Pancreas (tissue), 10 donors: Measurements from ENCODE around the gene PSRC1. TPM values are rescaled to one million over a fixed set of nuclear protein-coding genes. Genes with fewer than 3 reads are reported as not detected.

Source experiments
- ATAC-seq, 4 donors: fragments of 200-7000 bp; cut with Tn5 transposase; one replicate each; pipeline versions ENCODE4 v1.8.0 to v1.9.1; 2020; ENCODE audit warnings: mild to moderate bottlenecking in 4 of 4, moderate library complexity in 4 of 4
- DNase-seq, 6 donors: peaks; one replicate each; pipeline ENCODE4 v3.0.0-alpha.2; 2020
- FAIRE-seq: peaks from 2 replicates; lab custom pipeline; 2012; peaks lifted over from hg19 to GRCh38; lab: Jason Lieb, UNC
- H3K27ac ChIP-seq, 4 donors: fragments of 200-600 bp; sonication (generic); 1 replicate in 3 of 4; 2 replicates in 1 of 4; pipeline versions ENCODE4 v1.5.0 to v1.8.0; 2020
- H3K27me3 ChIP-seq, 4 donors: fragments of 200-600 bp; one replicate each; pipeline ENCODE4 v1.8.0; 2021
- H3K36me3 ChIP-seq, 3 donors: fragments of 200-600 bp; sonication (generic) in 1 of 3; one replicate each; pipeline versions ENCODE4 v1.5.0 to v1.8.0; 2020 to 2021
- H3K4me1 ChIP-seq, 3 donors: fragments of 200-600 bp; one replicate each; pipeline ENCODE4 v1.8.0; 2021
- H3K4me3 ChIP-seq, 4 donors: fragments of 200-600 bp; sonication (generic) in 2 of 4; one replicate each; pipeline versions ENCODE4 v1.5.0 to v1.8.0; 2020 to 2021
- H3K9me3 ChIP-seq, 4 donors: fragments of 200-600 bp; one replicate each; pipeline ENCODE4 v1.8.0; 2021
- WGBS, 2 donors: extraction: QIAGEN DNeasy Blood & Tissue Kit; methylation state at CpG; one replicate each; pipeline ENCODE4 v1.1.7; 2013; 5-methylcytosine and 5-hydroxymethylcytosine counted together
- intact Hi-C, 3 donors: fragments of 100-400 bp; cut with DNase I; formaldehyde crosslinking; loops; one replicate each; pipeline versions ENCODE4 v1.11.1 to v1.14.2; 2022
- polyA plus RNA-seq, 2 donors: library from polyadenylated mRNA; stranded (reverse); fragments of 200-250 nt; gene quantifications; one replicate each; pipeline ENCODE4 v1.2.3, GENCODE V29; 2013
- total RNA-seq, 6 donors: library from RNA; stranded (reverse); fragmentation: NEBNext Ultra II Directional in 4 of 6; extraction: Animal tissue kit (Norgen Biotek cat#: 25700) in 4 of 6; gene quantifications; one replicate each; pipeline versions ENCODE4 v1.2.1 to v1.2.4, GENCODE V29; 2021 to 2023
- TF ChIP-seq, protein P1 (sequence below), 4 donors: fragments of 200-600 bp; sonication (generic) in 3 of 4; IDR thresholded peaks; one replicate each; pipeline versions ENCODE4 v1.5.0 to v1.8.0; 2021; ENCODE audit warnings: antibody characterized with exemption in 4 of 4
- donor health status: healthy with polysubstance abuse.
- donor health status: DM: no; HTN: no; CAD: no; lungs with moderate emphysema.
- donor health status: DM: no; HTN: no; CAD: no.
- donor health status: control.
- donor health status: control.
- donor health status: Bipolar disorder and iron deficiency.
- donor health status: DM: yes; HTN: yes; CAD: no.
- donor health status: DM: no; HTN: no; CAD: no.
- donor health status: DM: no; HTN: no; CAD: no.
- donor health status: DM: yes; HTN: yes; CAD: no.

PSRC1 gene
- total and polyA plus RNA-seq, 8 donors = 0.08 to 5.4 (median 0.91) TPM

DNA sequence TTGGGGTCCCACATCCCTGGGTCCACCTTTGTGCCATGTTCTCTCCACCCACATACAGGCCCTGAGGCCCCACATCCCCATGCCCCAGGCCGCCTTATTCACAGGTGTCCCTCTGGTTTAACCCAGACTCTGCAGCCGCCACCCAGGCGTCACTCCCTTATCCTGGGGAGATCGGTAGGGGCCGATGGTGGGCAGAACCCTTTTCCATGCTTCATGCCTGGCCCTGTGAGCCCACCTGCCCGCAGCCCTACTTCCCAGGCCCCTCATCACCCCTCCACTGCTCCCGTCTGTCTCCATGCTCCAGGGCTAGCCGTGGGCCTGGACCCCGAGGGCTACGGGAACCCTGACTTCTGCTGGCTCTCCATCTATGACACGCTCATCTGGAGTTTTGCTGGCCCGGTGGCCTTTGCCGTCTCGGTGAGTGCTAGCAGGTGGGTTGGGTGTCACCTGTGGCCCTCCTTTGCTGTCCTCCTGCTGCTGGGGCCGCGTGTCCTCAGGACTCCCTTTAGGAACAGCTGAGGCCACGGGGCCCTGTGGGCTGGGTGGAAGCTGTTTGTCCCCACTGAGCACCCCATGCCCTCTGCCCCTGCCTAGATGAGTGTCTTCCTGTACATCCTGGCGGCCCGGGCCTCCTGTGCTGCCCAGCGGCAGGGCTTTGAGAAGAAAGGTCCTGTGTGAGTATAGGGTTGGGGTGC is 12.2 kb downstream of the PSRC1 start:
- WGBS, 2 donors = 89% methylated on average over 18 to 20 of the region's 20 CpGs
- ATAC-seq (no peak), FAIRE-seq (no peak), DNase-seq (peak in 1 of 6 donors; percentile 74)
- no peaks in the 10 kb centered on the region for H3K27me3 ChIP-seq
- no peaks in the 10 kb centered on the region for H3K36me3 ChIP-seq
- H3K9me3 ChIP-seq = no peaks in the 10 kb centered on the region
- no peak overlapping the region for H3K27ac ChIP-seq
- peaks cover 0 to 9% (median 0%) of the 10 kb centered on the region in 3 donors for H3K4me1 ChIP-seq
- TF ChIP-seq, protein P1, sequence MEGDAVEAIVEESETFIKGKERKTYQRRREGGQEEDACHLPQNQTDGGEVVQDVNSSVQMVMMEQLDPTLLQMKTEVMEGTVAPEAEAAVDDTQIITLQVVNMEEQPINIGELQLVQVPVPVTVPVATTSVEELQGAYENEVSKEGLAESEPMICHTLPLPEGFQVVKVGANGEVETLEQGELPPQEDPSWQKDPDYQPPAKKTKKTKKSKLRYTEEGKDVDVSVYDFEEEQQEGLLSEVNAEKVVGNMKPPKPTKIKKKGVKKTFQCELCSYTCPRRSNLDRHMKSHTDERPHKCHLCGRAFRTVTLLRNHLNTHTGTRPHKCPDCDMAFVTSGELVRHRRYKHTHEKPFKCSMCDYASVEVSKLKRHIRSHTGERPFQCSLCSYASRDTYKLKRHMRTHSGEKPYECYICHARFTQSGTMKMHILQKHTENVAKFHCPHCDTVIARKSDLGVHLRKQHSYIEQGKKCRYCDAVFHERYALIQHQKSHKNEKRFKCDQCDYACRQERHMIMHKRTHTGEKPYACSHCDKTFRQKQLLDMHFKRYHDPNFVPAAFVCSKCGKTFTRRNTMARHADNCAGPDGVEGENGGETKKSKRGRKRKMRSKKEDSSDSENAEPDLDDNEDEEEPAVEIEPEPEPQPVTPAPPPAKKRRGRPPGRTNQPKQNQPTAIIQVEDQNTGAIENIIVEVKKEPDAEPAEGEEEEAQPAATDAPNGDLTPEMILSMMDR (IDR thresholded peaks at IDR 0.05) = no peak
- no peak overlapping the region for H3K4me3 ChIP-seq
- intact Hi-C loops = loop anchor here in 2 of 3 donors (5.0 to 10.0 kb wide), 3 partner anchors 124 to 254 kb away; partner anchors contain the start of gene SORT1 (in 1 of the 2)

DNA sequence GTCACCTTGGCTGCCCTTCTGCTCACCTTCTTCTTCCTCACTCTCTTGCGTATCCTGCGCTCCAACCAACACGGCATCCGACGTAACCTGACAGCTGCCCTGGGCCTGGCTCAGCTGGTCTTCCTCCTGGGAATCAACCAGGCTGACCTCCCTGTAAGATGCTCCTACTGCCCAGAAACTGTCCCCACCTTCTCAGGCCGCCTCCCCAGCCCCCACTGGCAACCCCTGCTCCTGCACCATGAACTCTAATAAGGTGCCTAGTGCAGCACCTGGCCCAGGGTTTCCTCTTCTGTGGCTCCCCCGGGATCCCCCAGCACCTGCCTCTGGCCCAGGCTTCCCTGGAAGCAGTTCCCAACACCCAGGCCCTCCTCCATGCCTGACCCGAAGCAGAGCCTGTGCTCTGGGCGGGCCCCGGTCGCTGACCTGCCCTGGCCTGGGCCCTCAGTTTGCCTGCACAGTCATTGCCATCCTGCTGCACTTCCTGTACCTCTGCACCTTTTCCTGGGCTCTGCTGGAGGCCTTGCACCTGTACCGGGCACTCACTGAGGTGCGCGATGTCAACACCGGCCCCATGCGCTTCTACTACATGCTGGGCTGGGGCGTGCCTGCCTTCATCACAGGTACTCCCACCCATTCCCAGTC is 12.8 kb downstream of the PSRC1 start:
- no peak for ATAC-seq
- H3K36me3 ChIP-seq = no peaks in the 10 kb centered on the region
- no peaks in the 10 kb centered on the region for H3K27me3 ChIP-seq
- no peak overlapping the region for H3K4me3 ChIP-seq
- 89 to 92% methylated on average over 17 of the region's 17 CpGs for WGBS, 2 donors
- DNase-seq = peak in 1 of 6 donors; percentile 7
- no peak overlapping the region for H3K27ac ChIP-seq
- no peaks in the 10 kb centered on the region for H3K9me3 ChIP-seq
- FAIRE-seq = no peak
- intact Hi-C loops = loop anchor here in 2 of 3 donors (5.0 to 10.0 kb wide), 3 partner anchors 125 to 255 kb away; partner anchors contain the start of gene SORT1 (in 1 of the 2)
- peaks cover 0 to 6% (median 0%) of the 10 kb centered on the region in 3 donors for H3K4me1 ChIP-seq
- TF ChIP-seq, protein P1 (IDR thresholded peaks at IDR 0.05) = no peak

DNA sequence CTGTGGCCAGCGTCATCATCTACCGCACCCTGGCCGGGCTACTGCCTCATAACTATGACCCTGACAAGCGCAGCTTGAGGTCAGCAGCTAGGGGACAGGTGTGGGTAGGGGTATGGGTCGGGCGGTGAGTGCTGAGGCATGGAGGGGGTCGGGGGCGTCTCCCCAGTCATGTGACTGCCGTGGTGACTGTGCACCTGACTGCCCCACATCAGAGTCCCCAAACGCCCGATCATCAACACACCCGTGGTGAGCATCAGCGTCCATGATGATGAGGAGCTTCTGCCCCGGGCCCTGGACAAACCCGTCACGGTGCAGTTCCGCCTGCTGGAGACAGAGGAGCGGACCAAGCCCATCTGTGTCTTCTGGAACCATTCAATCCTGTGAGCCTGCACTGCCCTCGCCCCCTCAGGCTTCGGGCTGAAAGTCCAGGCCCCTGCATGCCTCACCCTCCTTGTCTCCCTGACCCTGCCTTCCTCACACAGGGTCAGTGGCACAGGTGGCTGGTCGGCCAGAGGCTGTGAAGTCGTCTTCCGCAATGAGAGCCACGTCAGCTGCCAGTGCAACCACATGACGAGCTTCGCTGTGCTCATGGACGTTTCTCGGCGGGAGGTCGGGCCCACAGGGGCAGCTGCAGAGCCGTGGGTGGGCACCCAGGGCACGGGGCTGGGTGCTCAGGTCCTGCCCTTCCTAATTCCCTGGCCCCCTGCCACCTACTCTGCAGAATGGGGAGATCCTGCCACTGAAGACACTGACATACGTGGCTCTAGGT is 13.5 kb downstream of the PSRC1 start:
- intact Hi-C loops = no loop called here
- H3K4me3 ChIP-seq = no peak overlapping the region

DNA sequence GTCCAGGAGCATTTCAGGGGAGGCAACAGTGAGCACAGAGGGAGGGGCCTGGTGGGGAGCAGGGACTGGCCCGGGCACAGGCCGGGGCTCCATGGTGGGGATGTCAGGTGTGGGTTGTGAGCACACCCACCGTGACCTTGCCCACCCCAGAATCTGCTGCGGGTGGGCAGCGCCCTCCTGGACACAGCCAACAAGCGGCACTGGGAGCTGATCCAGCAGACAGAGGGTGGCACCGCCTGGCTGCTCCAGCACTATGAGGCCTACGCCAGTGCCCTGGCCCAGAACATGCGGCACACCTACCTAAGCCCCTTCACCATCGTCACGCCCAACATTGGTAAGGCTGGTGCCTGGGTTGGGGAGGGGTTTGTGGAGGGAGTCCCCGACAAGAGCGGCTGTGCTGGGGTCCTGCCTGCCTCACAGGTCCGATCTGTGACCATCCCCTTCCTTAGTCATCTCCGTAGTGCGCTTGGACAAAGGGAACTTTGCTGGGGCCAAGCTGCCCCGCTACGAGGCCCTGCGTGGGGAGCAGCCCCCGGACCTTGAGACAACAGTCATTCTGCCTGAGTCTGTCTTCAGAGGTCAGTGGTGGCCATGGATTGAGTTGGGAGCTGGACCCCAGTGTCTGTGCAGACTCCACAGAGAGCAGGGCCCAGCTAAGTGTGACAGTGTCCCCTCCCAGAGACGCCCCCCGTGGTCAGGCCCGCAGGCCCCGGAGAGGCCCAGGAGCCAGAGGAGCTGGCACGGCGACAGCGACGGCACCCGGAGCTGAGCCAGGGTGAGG is 14.3 kb downstream of the PSRC1 start:
- DNase-seq (peak in 2 of 6 donors; percentile 8 to 69), FAIRE-seq (no peak), ATAC-seq (no peak)
- H3K36me3 ChIP-seq = no peaks in the 10 kb centered on the region
- H3K27me3 ChIP-seq = no peaks in the 10 kb centered on the region
- no peaks in the 10 kb centered on the region for H3K4me1 ChIP-seq
- no peak overlapping the region for H3K4me3 ChIP-seq
- H3K27ac ChIP-seq = no peak overlapping the region
- TF ChIP-seq, protein P1 (IDR thresholded peaks at IDR 0.05) = no peak
- WGBS, 2 donors = 91 to 93% methylated on average over 29 of the region's 29 CpGs
- H3K9me3 ChIP-seq = no peaks in the 10 kb centered on the region
- intact Hi-C loops = no loop called here

More for the DNA sequence above, 13.5 kb downstream of the PSRC1 start:
- ATAC-seq (no peak), FAIRE-seq (no peak), DNase-seq (peak in 2 of 6 donors; percentile 9 to 74)
- Histone ChIP-seq H3K9me3 (no peaks in the 10 kb centered on the region), H3K36me3 (no peaks in the 10 kb centered on the region), H3K27ac (no peak overlapping the region), H3K4me1 (peaks cover 0 to 2% (median 0%) of the 10 kb centered on the region in 3 donors), H3K27me3 (no peaks in the 10 kb centered on the region)
- TF ChIP-seq, protein P1 (IDR thresholded peaks at IDR 0.05) = no peak
- WGBS, 2 donors = 89 to 91% methylated on average over 33 of the region's 33 CpGs
